ENCODE measurements around the gene GOLGA1. TPM values are rescaled to one million over a fixed set of nuclear protein-coding genes. Genes with fewer than 3 reads are reported as not detected.

GOLGA1 gene
- total and polyA plus RNA-seq, 10 of the 15 experiments (the other 5 are each of a cell fraction or from before 2014, with no cell fraction given), result 2.9 to 14.1 (median 8.1) TPM

DNA sequence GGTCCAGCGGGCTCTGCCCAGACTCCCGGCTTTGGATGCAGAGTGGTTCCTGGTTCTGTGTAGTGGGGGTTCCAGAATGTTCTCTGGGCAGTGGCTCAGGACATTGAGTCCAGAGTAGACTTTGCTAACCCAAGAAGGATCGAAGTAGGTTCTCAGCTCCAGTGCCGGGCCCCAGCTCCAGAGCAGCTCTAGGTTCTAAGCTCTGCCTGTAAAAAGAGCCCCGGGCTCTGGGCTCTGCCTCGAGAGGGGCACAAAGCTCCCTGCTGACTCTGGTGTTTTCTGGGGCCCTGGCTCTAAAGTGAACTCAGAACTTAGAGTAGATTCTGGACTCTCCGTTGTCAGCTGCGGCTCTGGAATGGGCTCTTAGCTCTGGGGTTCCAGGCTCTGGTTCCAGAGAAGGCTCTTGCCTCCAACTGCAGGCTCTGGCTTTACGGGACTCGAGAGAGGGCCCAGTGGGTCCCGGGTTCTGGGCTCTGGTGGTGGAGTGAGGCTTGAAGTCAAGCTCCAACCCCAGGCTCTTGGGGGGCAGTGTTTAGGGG is 87.2 kb downstream of the GOLGA1 start (continued):
- TF ChIP-seq, protein P1, sequence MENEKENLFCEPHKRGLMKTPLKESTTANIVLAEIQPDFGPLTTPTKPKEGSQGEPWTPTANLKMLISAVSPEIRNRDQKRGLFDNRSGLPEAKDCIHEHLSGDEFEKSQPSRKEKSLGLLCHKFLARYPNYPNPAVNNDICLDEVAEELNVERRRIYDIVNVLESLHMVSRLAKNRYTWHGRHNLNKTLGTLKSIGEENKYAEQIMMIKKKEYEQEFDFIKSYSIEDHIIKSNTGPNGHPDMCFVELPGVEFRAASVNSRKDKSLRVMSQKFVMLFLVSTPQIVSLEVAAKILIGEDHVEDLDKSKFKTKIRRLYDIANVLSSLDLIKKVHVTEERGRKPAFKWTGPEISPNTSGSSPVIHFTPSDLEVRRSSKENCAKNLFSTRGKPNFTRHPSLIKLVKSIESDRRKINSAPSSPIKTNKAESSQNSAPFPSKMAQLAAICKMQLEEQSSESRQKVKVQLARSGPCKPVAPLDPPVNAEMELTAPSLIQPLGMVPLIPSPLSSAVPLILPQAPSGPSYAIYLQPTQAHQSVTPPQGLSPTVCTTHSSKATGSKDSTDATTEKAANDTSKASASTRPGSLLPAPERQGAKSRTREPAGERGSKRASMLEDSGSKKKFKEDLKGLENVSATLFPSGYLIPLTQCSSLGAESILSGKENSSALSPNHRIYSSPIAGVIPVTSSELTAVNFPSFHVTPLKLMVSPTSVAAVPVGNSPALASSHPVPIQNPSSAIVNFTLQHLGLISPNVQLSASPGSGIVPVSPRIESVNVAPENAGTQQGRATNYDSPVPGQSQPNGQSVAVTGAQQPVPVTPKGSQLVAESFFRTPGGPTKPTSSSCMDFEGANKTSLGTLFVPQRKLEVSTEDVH (IDR thresholded peaks at IDR 0.05; ENCODE audit: low read depth, partially characterized antibody), result no peak

DNA sequence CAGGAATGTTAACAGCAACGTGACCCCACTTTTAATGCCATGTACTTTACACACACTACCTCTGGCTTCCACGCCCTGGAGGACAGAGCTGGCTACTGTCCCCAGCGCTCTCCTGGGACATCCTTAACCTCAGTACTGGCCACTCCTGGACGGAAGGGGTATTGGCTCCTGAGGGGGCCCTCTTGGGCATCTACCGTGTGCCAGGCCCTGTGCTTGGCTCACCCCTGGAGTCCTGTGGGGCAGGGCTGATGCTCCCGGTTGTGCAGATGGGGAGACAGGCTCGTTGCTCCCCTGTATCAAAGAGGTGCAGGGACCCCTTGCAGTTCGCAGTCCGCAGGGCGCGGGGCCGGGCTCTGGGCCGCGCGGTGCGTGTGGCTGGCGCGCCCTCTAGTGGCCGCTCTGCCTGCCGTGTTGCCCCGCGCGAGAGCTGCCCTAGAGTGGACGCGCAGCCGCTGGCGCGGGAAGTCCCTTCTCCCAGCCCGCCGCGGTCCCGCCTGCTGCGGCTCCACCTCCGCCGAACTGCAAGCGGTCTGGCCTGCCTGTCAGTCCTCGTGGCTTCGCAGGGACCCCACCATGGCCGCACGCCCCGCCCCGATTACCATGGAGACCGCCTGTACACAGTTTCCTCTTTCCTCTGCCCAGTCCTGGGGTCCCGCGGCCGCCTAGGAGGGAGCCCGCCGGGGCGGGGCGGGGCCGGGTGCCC is 87.9 kb downstream of the GOLGA1 start, which contains the start of gene WDR38:
Gene WDR38 (plus strand): TSS at position 632 of the 703 bp plus-strand sequence. CDS start 72 bp downstream, outside the sequence.
- FAIRE-seq, result peak; percentile 89
- Histone ChIP-seq H3K9me3 (replicated peaks; ENCODE audit: control insufficient read depth, insufficient read depth, low read length) (no peaks in the 10 kb centered on the region), H3K4me1 (ENCODE audit: control insufficient read depth, insufficient read depth, low read length) (peaks cover 5% of the 10 kb centered on the region), H3K36me3 (ENCODE audit: control insufficient read depth in 2 of 2, insufficient read depth in 2 of 2, low read length in 1 of 2) (peaks cover 11 to 13% of the 10 kb centered on the region in 2 experiments; a peak in 3 of 4 replicates), H3K79me2 (ENCODE audit: control insufficient read depth, insufficient read depth, low read length) (peaks cover 2% of the 10 kb centered on the region; the same call in 1 of the 2 replicates), H3K4me2 (ENCODE audit: control insufficient read depth, insufficient read depth) (peak within 1 kb of the TSS; percentile 98), H2AFZ (ENCODE audit: control insufficient read depth, low read depth, low read length) (peak within 1 kb of the TSS; percentile 94), H3K4me3 (peak within 1 kb of the TSS; percentile 51; the same call in 1 of the 2 replicates), H3K27ac (ENCODE audit: control insufficient read depth, insufficient read depth) (no peak within 1 kb of the TSS), H4K20me1 (ENCODE audit: control insufficient read depth, insufficient read depth) (no peaks in the 10 kb centered on the region), H3K9ac (ENCODE audit: control insufficient read depth, insufficient read depth, low read length) (peak within 1 kb of the TSS; percentile 16; the same call in 1 of the 2 replicates), H3K27me3 (replicated peaks in 1 of 2; ENCODE audit: control insufficient read depth in 2 of 2, insufficient read depth in 2 of 2, low read length in 1 of 2) (no peaks in the 10 kb centered on the region)
- in situ Hi-C loops (cut with MboI), result loop anchor here (5.0 to 25.0 kb wide), 2 partner anchors 81 to 1941 kb away; partner anchors contain the start of genes NR6A1, RC3H2 and ZBTB6
- intact Hi-C loops (cut with micrococcal nuclease; ENCODE audit: unreplicated experiment), result loop anchor here (1.0 to 5.0 kb wide), 3 partner anchors 79 to 236 kb away; no protein-coding TSS in a partner anchor
- ChIA-PET RAD21 (ENCODE audit: unreplicated experiment) (interaction anchor here (0.5 to 9.5 kb wide), 25 partner anchors 9 to 293 kb away, joined by 3 to 180 read pairs (median 6); partner anchors contain the start of genes ARPC5L, NR6A1, OLFML2A and RPL35), CTCF (interaction anchor here (0.6 to 26.5 kb wide), 46 partner anchors 10 to 443 kb away, joined by 3 to 575 read pairs (median 4); partner anchors contain the start of genes ARPC5L, NR6A1, OLFML2A and RPL35), POLR2A (interaction anchor here (0.8 to 2.2 kb wide), 8 partner anchors 9 to 84 kb away, joined by 3 to 8 read pairs (median 4); partner anchors contain the start of genes ARPC5L, NR6A1 and OLFML2A), SMC1A (ENCODE audit: uncharacterized antibody, unreplicated experiment) (interaction anchor here (0.6 to 12.1 kb wide), 24 partner anchors 10 to 291 kb away, joined by 3 to 233 read pairs (median 4); partner anchors contain the start of genes ARPC5L, NR6A1, OLFML2A and RPL35)
- 1% methylated on average over 51 of the region's 51 CpGs for WGBS (ENCODE audit: insufficient coverage, insufficient replicate concordance, low lambda C conversion rate, missing lambda C conversion rate)
- no peak for DNase-seq (ENCODE audit: low read depth, low spot score)
- peak; percentile 91 for ATAC-seq
- BruUV-seq (replicated peaks), result no TSS peak
- TF ChIP-seq CEBPB (IDR thresholded peaks at IDR 0.05; ENCODE audit: borderline replicate concordance in 1 of 2, low read depth in 2 of 2, low read length in 2 of 2), result no peak
- TF ChIP-seq STAT1 (conservative IDR thresholded peaks at IDR 0.05), result no peak
- TF ChIP-seq LARP7 (IDR thresholded peaks at IDR 0.05), result peak; percentile 98
- TF ChIP-seq CHD1 (IDR thresholded peaks at IDR 0.05; ENCODE audit: low read depth, low read length), result no peak
- peak; percentile 79 for TF ChIP-seq RELA (IDR thresholded peaks at IDR 0.05; ENCODE audit: borderline replicate concordance, partially characterized antibody)
- TF ChIP-seq BHLHE40 (IDR thresholded peaks at IDR 0.05; ENCODE audit: borderline replicate concordance in 1 of 2, low read depth in 2 of 2, low read length in 1 of 2), result peak; percentile 59 to 66; a peak in 2 of 4 replicates
- TF ChIP-seq, protein P2, sequence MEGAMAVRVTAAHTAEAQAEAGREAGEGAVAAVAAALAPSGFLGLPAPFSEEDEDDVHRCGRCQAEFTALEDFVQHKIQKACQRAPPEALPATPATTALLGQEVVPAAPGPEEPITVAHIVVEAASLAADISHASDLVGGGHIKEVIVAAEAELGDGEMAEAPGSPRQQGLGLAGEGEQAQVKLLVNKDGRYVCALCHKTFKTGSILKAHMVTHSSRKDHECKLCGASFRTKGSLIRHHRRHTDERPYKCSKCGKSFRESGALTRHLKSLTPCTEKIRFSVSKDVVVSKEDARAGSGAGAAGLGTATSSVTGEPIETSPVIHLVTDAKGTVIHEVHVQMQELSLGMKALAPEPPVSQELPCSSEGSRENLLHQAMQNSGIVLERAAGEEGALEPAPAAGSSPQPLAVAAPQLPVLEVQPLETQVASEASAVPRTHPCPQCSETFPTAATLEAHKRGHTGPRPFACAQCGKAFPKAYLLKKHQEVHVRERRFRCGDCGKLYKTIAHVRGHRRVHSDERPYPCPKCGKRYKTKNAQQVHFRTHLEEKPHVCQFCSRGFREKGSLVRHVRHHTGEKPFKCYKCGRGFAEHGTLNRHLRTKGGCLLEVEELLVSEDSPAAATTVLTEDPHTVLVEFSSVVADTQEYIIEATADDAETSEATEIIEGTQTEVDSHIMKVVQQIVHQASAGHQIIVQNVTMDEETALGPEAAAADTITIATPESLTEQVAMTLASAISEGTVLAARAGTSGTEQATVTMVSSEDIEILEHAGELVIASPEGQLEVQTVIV (IDR thresholded peaks at IDR 0.05; ENCODE audit: borderline replicate concordance, partially characterized antibody), result no peak
- no peak for TF ChIP-seq MYB (IDR thresholded peaks at IDR 0.05; ENCODE audit: borderline replicate concordance, low read depth, low read length)
- peak; percentile 54 for TF ChIP-seq NR2F1 (conservative IDR thresholded peaks at IDR 0.05)
- no peak for TF ChIP-seq PAX8 (IDR thresholded peaks at IDR 0.05)
- TF ChIP-seq, protein P3, sequence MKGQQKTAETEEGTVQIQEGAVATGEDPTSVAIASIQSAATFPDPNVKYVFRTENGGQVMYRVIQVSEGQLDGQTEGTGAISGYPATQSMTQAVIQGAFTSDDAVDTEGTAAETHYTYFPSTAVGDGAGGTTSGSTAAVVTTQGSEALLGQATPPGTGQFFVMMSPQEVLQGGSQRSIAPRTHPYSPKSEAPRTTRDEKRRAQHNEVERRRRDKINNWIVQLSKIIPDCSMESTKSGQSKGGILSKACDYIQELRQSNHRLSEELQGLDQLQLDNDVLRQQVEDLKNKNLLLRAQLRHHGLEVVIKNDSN (IDR thresholded peaks at IDR 0.05; ENCODE audit: borderline replicate concordance, extremely low read length, insufficient read depth, low read depth, low read length), result no peak
- TF ChIP-seq ZNF384 (IDR thresholded peaks at IDR 0.05; ENCODE audit: borderline replicate concordance, low read depth, low read length), result no peak
